K562 (cell line): ENCODE measurements around the gene SUFU. TPM values are rescaled to one million over a fixed set of nuclear protein-coding genes. Genes with fewer than 3 reads are reported as not detected.

Experiments
- ATAC-seq: fragments of 200-7000 bp; cut with Tn5 transposase; 3 replicates; pipeline ENCODE4 v1.9.1; 2020; ENCODE audit warnings: moderate library complexity
- BruUV-seq: library from RNA; stranded (reverse); fragments of 400-500 nt; replicated peaks from 2 replicates; lab custom pipeline; 2021; lab: Mats Ljungman, UMichigan
- CTCF ChIA-PET: fragments of 300-600 bp; formaldehyde crosslinking; extraction: SDS; loops from one replicate; lab custom pipeline; 2021; ENCODE audit warnings: low intra/inter-chr PET ratio; lab: Yijun Ruan, JAX
- POLR2A ChIA-PET: fragments of 300-600, 350-650 bp; sonication (Branson Sonifier 250); formaldehyde crosslinking; extraction: SDS; loops from one replicate; lab custom pipeline; 2021; ENCODE audit warnings: antibody characterized with exemption, inconsistent platforms; lab: Yijun Ruan, JAX
- DNase-seq, 4 experiments: peaks; one replicate each; pipeline versions ENCODE4 v3.0.0 to v3.0.0-alpha.2; 2011 to 2018; ENCODE audit warnings: low spot score in 3 of 4, mixed read lengths in 3 of 4; ENCODE audit errors: extremely low read depth in 1 of 4
- FAIRE-seq: peaks from 2 replicates; lab custom pipeline; 2011; peaks lifted over from hg19 to GRCh38; lab: Jason Lieb, UNC
- H2AFZ ChIP-seq: 2 replicates; pipeline ENCODE4 v1.6.0; 2011; ENCODE audit warnings: low read depth, low read length, control low read depth, inconsistent platforms
- H3K27ac ChIP-seq: fragments of 200-600 bp; 3 replicates; pipeline ENCODE4 v1.8.0; 2011; ENCODE audit warnings: low read depth, mild to moderate bottlenecking, control low read depth, inconsistent platforms, low read length, moderate library complexity, mixed read lengths; ENCODE audit errors: extremely low read depth
- H3K27me3 ChIP-seq, 2 experiments: fragments of 300-600 bp in 1 of 2; 2 replicates in 1 of 2; 3 replicates in 1 of 2; pipeline versions ENCODE4 v1.6.0 to v1.8.0; 2011; ENCODE audit warnings: inconsistent platforms in 2 of 2, low read length in 2 of 2, mild to moderate bottlenecking in 1 of 2, mixed read lengths in 1 of 2, moderate library complexity in 1 of 2; ENCODE audit not compliant: control insufficient read depth in 2 of 2, insufficient read depth in 2 of 2
- H3K36me3 ChIP-seq: fragments of 300-600 bp; 3 replicates; pipeline ENCODE4 v1.8.0; 2011; ENCODE audit warnings: mild to moderate bottlenecking, low read length, inconsistent platforms; ENCODE audit not compliant: control insufficient read depth, insufficient read depth
- H3K4me1 ChIP-seq, 2 experiments: fragments of 200-600 bp in 1 of 2; replicated peaks in 1 of 2; 2 replicates in 1 of 2; 3 replicates in 1 of 2; pipeline versions ENCODE4 v1.5.1 to v1.8.0; 2011; ENCODE audit warnings: inconsistent platforms in 2 of 2, low read length in 2 of 2, mild to moderate bottlenecking in 1 of 2, mixed read lengths in 1 of 2, moderate library complexity in 1 of 2; ENCODE audit not compliant: control insufficient read depth in 2 of 2, insufficient read depth in 2 of 2
- H3K4me2 ChIP-seq: 2 replicates; pipeline ENCODE4 v1.6.1; 2011; ENCODE audit warnings: low read length, control low read depth, inconsistent platforms, mixed read lengths; ENCODE audit not compliant: insufficient read depth
- H3K4me3 ChIP-seq: fragments of 200-600 bp; sonication (generic), shearing (Covaris generic); 2 replicates; pipeline ENCODE4 v1.5.1; 2016; ENCODE audit warnings: control low read depth, inconsistent platforms
- H3K79me2 ChIP-seq: fragments of 200-600 bp; 3 replicates; pipeline ENCODE4 v1.8.0; 2011; ENCODE audit warnings: low read length, inconsistent platforms; ENCODE audit not compliant: control insufficient read depth, insufficient read depth
- H3K9ac ChIP-seq, 2 experiments: 2 replicates each; pipeline versions ENCODE4 v1.6.0 to v1.6.1; 2011; ENCODE audit warnings: low read depth in 2 of 2, low read length in 2 of 2, control low read depth in 1 of 2, inconsistent platforms in 1 of 2, mild to moderate bottlenecking in 1 of 2, mixed read lengths in 1 of 2; ENCODE audit not compliant: insufficient read depth in 1 of 2
- H3K9me1 ChIP-seq: one replicate; pipeline ENCODE4 v1.6.0; 2011; ENCODE audit warnings: inconsistent platforms, mild to moderate bottlenecking, low read length, moderate library complexity; ENCODE audit not compliant: control insufficient read depth, insufficient read depth
- H3K9me3 ChIP-seq: replicated peaks from 2 replicates; pipeline ENCODE4 v1.5.1; 2011; ENCODE audit warnings: low read depth, low read length, inconsistent platforms; ENCODE audit not compliant: control insufficient read depth, insufficient read depth
- H4K20me1 ChIP-seq: replicated peaks from 2 replicates; pipeline ENCODE4 v1.6.1; 2011; ENCODE audit warnings: low read length, inconsistent platforms, mixed read lengths; ENCODE audit not compliant: control insufficient read depth, insufficient read depth
- BMI1 ChIP-seq: fragments of 150-350 bp; IDR thresholded peaks from 2 replicates; pipeline ENCODE4 v1.6.1; 2014; ENCODE audit warnings: low read length
- L3MBTL2 ChIP-seq: fragments of 450-650 bp; IDR thresholded peaks from 2 replicates; pipeline ENCODE4 v1.6.1; 2016; ENCODE audit warnings: mild to moderate bottlenecking, moderate library complexity
- NBN ChIP-seq: fragments of 450-650 bp; IDR thresholded peaks from 2 replicates; pipeline ENCODE4 v1.6.1; 2016; ENCODE audit warnings: low read depth, mild to moderate bottlenecking
- PHB2 ChIP-seq: fragments of 450-650 bp; IDR thresholded peaks from 2 replicates; pipeline ENCODE4 v1.6.1; 2017; ENCODE audit warnings: low read depth
- STAG1 ChIP-seq: sonication (generic); formaldehyde crosslinking; IDR thresholded peaks from 2 replicates; pipeline ENCODE4 v1.5.0; 2020; ENCODE audit warnings: missing genetic modification reagents, borderline replicate concordance
- THRA ChIP-seq: fragments of 450-650 bp; IDR thresholded peaks from 2 replicates; pipeline ENCODE4 v1.6.1; 2017; ENCODE audit warnings: mild to moderate bottlenecking, moderate library complexity
- ZNF263 ChIP-seq: sonication (generic); formaldehyde crosslinking; IDR thresholded peaks from 2 replicates; pipeline ENCODE4 v1.8.0; 2022; ENCODE audit warnings: mild to moderate bottlenecking, missing genetic modification reagents, borderline replicate concordance
- ZNF384 ChIP-seq: IDR thresholded peaks from 2 replicates; pipeline ENCODE4 v1.6.1; 2012; ENCODE audit warnings: low read depth, low read length, improper control_type of control experiment
- ZNF398 ChIP-seq: fragments of 250-450 bp; sonication (Bioruptor Pico); IDR thresholded peaks from 2 replicates; pipeline ENCODE4 v1.8.0; 2021; ENCODE audit warnings: moderate library complexity, mild to moderate bottlenecking, inconsistent platforms
- WGBS: fragments of 100-300 bp; shearing (Covaris generic); methylation state at CpG from one replicate; pipeline ENCODE4 v1.1.6; 2016; ENCODE audit warnings: low coverage, mixed read lengths; ENCODE audit not compliant: insufficient coverage; ENCODE audit errors: missing lambda C conversion rate; 5-methylcytosine and 5-hydroxymethylcytosine counted together
- in situ Hi-C: fragments of 300-500 bp; cut with MboI; formaldehyde crosslinking; loops from 4 replicates; pipeline ENCODE4 v1.15.0; 2018; ENCODE audit warnings: inconsistent platforms, mixed read lengths
- intact Hi-C: fragments of 100-400 bp; cut with micrococcal nuclease; formaldehyde crosslinking; loops from 2 replicates; pipeline ENCODE4 v1.14.2; 2022
- polyA plus RNA-seq, 8 experiments: library from polyadenylated mRNA; depleted of rRNA in 4 of 8; stranded (reverse) in 5 of 8; unstranded in 3 of 8; fragments of >200 nt; fragmentation: Nextera tagmentation in 2 of 8; fragmentation: Illumina TruSeq in 1 of 8; extraction: Ambion mirVana in 2 of 8; extraction: Trizol in 1 of 8; gene quantifications; 2 replicates each; pipeline versions ENCODE4 v1.2.1 to v1.2.3, GENCODE V29; 2011 to 2014; ENCODE audit warnings: inconsistent platforms in 1 of 8, missing spikeins in 1 of 8
- total RNA-seq, 7 experiments: library from RNA; depleted of rRNA in 6 of 7; stranded (reverse); fragments of >200 nt in 6 of 7; fragmentation: Illumina TruSeq in 2 of 7; extraction: Trizol in 2 of 7; gene quantifications; 2 replicates each; pipeline versions ENCODE4 v1.2.1 to v1.2.3, GENCODE V29; 2011 to 2021; ENCODE audit warnings: low replicate concordance in 1 of 7
- TF ChIP-seq, protein P1 (sequence below): fragments of 450-650 bp; IDR thresholded peaks from 2 replicates; pipeline ENCODE4 v1.7.1; 2018; ENCODE audit warnings: mild to moderate bottlenecking, low read depth; ENCODE audit not compliant: partially characterized antibody
- TF ChIP-seq, protein P2 (sequence below): IDR thresholded peaks from 3 replicates; pipeline ENCODE4 v1.6.1; 2011; ENCODE audit warnings: borderline replicate concordance, mild to moderate bottlenecking; ENCODE audit not compliant: insufficient read length, insufficient read depth

SUFU gene
- total and polyA plus RNA-seq, 9 of the 15 experiments (the other 6 are each of a cell fraction or from before 2014, with no cell fraction given): 0.59 to 6.3 (median 0.82) TPM

GRCh38 chr10:102631525-102632393, 128.0 kb downstream of the SUFU start:
- in situ Hi-C loops (no loop called here), intact Hi-C loops (no loop called here)
- FAIRE-seq: no peak
- H3K4me2 ChIP-seq: no peak overlapping the region
- no peak for ATAC-seq
- CTCF ChIA-PET: no interaction called here
- no peak overlapping the region for H3K4me3 ChIP-seq
- TF ChIP-seq L3MBTL2: no peak
- no peak for TF ChIP-seq STAG1
- TF ChIP-seq, protein P1, sequence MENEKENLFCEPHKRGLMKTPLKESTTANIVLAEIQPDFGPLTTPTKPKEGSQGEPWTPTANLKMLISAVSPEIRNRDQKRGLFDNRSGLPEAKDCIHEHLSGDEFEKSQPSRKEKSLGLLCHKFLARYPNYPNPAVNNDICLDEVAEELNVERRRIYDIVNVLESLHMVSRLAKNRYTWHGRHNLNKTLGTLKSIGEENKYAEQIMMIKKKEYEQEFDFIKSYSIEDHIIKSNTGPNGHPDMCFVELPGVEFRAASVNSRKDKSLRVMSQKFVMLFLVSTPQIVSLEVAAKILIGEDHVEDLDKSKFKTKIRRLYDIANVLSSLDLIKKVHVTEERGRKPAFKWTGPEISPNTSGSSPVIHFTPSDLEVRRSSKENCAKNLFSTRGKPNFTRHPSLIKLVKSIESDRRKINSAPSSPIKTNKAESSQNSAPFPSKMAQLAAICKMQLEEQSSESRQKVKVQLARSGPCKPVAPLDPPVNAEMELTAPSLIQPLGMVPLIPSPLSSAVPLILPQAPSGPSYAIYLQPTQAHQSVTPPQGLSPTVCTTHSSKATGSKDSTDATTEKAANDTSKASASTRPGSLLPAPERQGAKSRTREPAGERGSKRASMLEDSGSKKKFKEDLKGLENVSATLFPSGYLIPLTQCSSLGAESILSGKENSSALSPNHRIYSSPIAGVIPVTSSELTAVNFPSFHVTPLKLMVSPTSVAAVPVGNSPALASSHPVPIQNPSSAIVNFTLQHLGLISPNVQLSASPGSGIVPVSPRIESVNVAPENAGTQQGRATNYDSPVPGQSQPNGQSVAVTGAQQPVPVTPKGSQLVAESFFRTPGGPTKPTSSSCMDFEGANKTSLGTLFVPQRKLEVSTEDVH: no peak
- TF ChIP-seq, protein P2, sequence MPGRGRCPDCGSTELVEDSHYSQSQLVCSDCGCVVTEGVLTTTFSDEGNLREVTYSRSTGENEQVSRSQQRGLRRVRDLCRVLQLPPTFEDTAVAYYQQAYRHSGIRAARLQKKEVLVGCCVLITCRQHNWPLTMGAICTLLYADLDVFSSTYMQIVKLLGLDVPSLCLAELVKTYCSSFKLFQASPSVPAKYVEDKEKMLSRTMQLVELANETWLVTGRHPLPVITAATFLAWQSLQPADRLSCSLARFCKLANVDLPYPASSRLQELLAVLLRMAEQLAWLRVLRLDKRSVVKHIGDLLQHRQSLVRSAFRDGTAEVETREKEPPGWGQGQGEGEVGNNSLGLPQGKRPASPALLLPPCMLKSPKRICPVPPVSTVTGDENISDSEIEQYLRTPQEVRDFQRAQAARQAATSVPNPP: no peak
- TF ChIP-seq THRA: no peak
- TF ChIP-seq ZNF398 (CRISPR knock-in tag): no peak
- TF ChIP-seq PHB2: no peak
- no peak for TF ChIP-seq ZNF263 (CRISPR knock-in tag)
- no peak for TF ChIP-seq ZNF384
- TF ChIP-seq NBN: no peak
- TF ChIP-seq BMI1: no peak
- H3K27ac ChIP-seq: no peak overlapping the region
- no peak for DNase-seq
- POLR2A ChIA-PET: interaction anchor here (1.2 kb wide), 1 partner anchor 13 kb away, joined by 5 read pairs; no protein-coding TSS in a partner anchor
- no peaks in the 10 kb centered on the region for H3K79me2 ChIP-seq
- 0 out of 3 replicates have a peak, but pooled peaks cover 3% of the 10 kb centered on the region for H3K36me3 ChIP-seq
- H3K4me1 ChIP-seq: peaks cover 0 to 7% of the 10 kb centered on the region in 2 experiments; a peak in 3 of 5 replicates
- H3K9me3 ChIP-seq: no peaks in the 10 kb centered on the region
- H2AFZ ChIP-seq: no peak overlapping the region
- BruUV-seq: no TSS peak
- no peaks in the 10 kb centered on the region for H3K9me1 ChIP-seq
- peak overlapping the region in 1 of 2 experiments; percentile 64; a peak in 1 of 4 replicates for H3K9ac ChIP-seq
- 66% methylated on average over 7 of the region's 10 CpGs for WGBS
- no peaks in the 10 kb centered on the region for H4K20me1 ChIP-seq
- no peaks in the 10 kb centered on the region for H3K27me3 ChIP-seq
